Measurements from ENCODE around the gene BMP7. TPM values are rescaled to one million over a fixed set of nuclear protein-coding genes. Genes with fewer than 3 reads are reported as not detected.
A peak's percentile ranks its signal among the peaks of the same experiment; 100 is the strongest.

The BMP7 gene
- total and polyA plus RNA-seq, 2 experiments from 2014 or later = not detected

DNA sequence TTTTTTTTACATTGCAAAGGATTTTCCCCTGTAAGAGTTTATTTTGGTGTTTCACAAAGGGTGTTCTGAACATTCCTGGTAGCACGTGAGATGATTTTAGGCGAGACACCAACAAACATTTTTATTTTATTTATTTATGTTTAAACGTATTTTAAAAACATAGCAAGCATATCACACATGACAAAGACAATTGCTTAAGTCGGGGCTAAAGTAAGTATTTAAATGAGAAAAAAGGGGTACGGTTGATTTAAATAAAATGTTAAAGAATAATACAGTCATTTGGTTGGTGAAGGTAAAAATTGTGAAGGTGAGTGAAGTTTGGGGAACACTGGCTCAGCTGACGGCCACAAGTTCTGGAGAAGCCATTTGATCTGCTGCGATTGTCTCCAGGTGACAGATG lies 129.7 kb downstream of the BMP7 start:
- H3K9me2 ChIP-seq (ENCODE audit: insufficient read depth) = no peaks in the 10 kb centered on the region
- no peaks in the 10 kb centered on the region for H3K36me3 ChIP-seq (ENCODE audit: low read depth)
- 58% methylated on average over 7 of the region's 7 CpGs for WGBS, 2 experiments (ENCODE audit: low coverage in 1 of 2, low lambda C conversion rate in 2 of 2, missing lambda C conversion rate in 2 of 2)
- no peak overlapping the region for H3K9ac ChIP-seq
- no peaks in the 10 kb centered on the region for H3K79me2 ChIP-seq (ENCODE audit: insufficient read depth)
- no peak overlapping the region for H3K27ac ChIP-seq
- no peaks in the 10 kb centered on the region for H3K9me3 ChIP-seq (ENCODE audit: low read depth)
- no peak for TF ChIP-seq EZH2phosphoT487 (IDR thresholded peaks at IDR 0.05; ENCODE audit: insufficient read depth, low read depth)
- TF ChIP-seq EZH2 (IDR thresholded peaks at IDR 0.05; ENCODE audit: insufficient read depth, poor library complexity, severe bottlenecking) = no peak
- H3K4me1 ChIP-seq (ENCODE audit: insufficient read depth) = no peaks in the 10 kb centered on the region
- DNase-seq = no peak
- H2AFZ ChIP-seq = no peak overlapping the region
- H3K27me3 ChIP-seq (replicated peaks; ENCODE audit: insufficient read depth) = peaks cover 71% of the 10 kb centered on the region
- no peak overlapping the region for H3K4me2 ChIP-seq (ENCODE audit: unreplicated experiment)
- H3F3A ChIP-seq (ENCODE audit: insufficient read depth) = no peaks in the 10 kb centered on the region
- H3K4me3 ChIP-seq = no peak overlapping the region
- H4K20me1 ChIP-seq (ENCODE audit: insufficient read depth) = no peaks in the 10 kb centered on the region
- in situ Hi-C loops (cut with MboI) = no loop called here

GRCh38 chr20:57135875-57136274 lies 130.6 kb downstream of the BMP7 start:
- Histone ChIP-seq H2AFZ (no peak overlapping the region), H3K27ac (no peak overlapping the region), H3K27me3 (replicated peaks; ENCODE audit: insufficient read depth) (peaks cover 69% of the 10 kb centered on the region), H3K4me3 (no peak overlapping the region), H3K9ac (no peak overlapping the region), H3K4me1 (ENCODE audit: insufficient read depth) (no peaks in the 10 kb centered on the region), H3K4me2 (ENCODE audit: unreplicated experiment) (no peak overlapping the region), H3K9me2 (ENCODE audit: insufficient read depth) (no peaks in the 10 kb centered on the region), H3K9me3 (ENCODE audit: low read depth) (no peaks in the 10 kb centered on the region), H4K20me1 (ENCODE audit: insufficient read depth) (no peaks in the 10 kb centered on the region), H3K36me3 (ENCODE audit: low read depth) (no peaks in the 10 kb centered on the region), H3F3A (ENCODE audit: insufficient read depth) (no peaks in the 10 kb centered on the region), H3K79me2 (ENCODE audit: insufficient read depth) (no peaks in the 10 kb centered on the region)
- DNase-seq = no peak
- 51 to 53% methylated on average over 6 of the region's 6 CpGs for WGBS, 2 experiments (ENCODE audit: low coverage in 1 of 2, low lambda C conversion rate in 2 of 2, missing lambda C conversion rate in 2 of 2)
- in situ Hi-C loops (cut with MboI) = no loop called here
- TF ChIP-seq EZH2phosphoT487 (IDR thresholded peaks at IDR 0.05; ENCODE audit: insufficient read depth, low read depth) (no peak), EZH2 (IDR thresholded peaks at IDR 0.05; ENCODE audit: insufficient read depth, poor library complexity, severe bottlenecking) (no peak)

- H3K4me3 ChIP-seq = no peak overlapping the region
- no peaks in the 10 kb centered on the region for H3K4me1 ChIP-seq (ENCODE audit: insufficient read depth)
- in situ Hi-C loops (cut with MboI) = no loop called here
- H3K79me2 ChIP-seq (ENCODE audit: insufficient read depth) = no peaks in the 10 kb centered on the region
- no peaks in the 10 kb centered on the region for H3F3A ChIP-seq (ENCODE audit: insufficient read depth)
- no peaks in the 10 kb centered on the region for H3K9me2 ChIP-seq (ENCODE audit: insufficient read depth)
- no peak overlapping the region for H3K27ac ChIP-seq
- H3K27me3 ChIP-seq (replicated peaks; ENCODE audit: insufficient read depth) = peaks cover 64% of the 10 kb centered on the region
- no peak for TF ChIP-seq EZH2 (IDR thresholded peaks at IDR 0.05; ENCODE audit: insufficient read depth, poor library complexity, severe bottlenecking)
- TF ChIP-seq EZH2phosphoT487 (IDR thresholded peaks at IDR 0.05; ENCODE audit: insufficient read depth, low read depth) = no peak
- no peak overlapping the region for H3K4me2 ChIP-seq (ENCODE audit: unreplicated experiment)
- H4K20me1 ChIP-seq (ENCODE audit: insufficient read depth) = no peaks in the 10 kb centered on the region
- no peaks in the 10 kb centered on the region for H3K36me3 ChIP-seq (ENCODE audit: low read depth)
- no peak overlapping the region for H2AFZ ChIP-seq
- no peak for DNase-seq
- WGBS, 2 experiments (ENCODE audit: low coverage in 1 of 2, low lambda C conversion rate in 2 of 2, missing lambda C conversion rate in 2 of 2) = 52 to 53% methylated on average over 4 of the region's 4 CpGs
- H3K9ac ChIP-seq = no peak overlapping the region
- no peaks in the 10 kb centered on the region for H3K9me3 ChIP-seq (ENCODE audit: low read depth)
These were observed 131.6 kb downstream of the BMP7 start for GRCh38 chr20:57134804-57135203.

GRCh38 chr20:57133926-57134650 lies 132.4 kb downstream of the BMP7 start:
- Histone ChIP-seq H3K4me3 (no peak overlapping the region), H3F3A (ENCODE audit: insufficient read depth) (no peaks in the 10 kb centered on the region), H3K9ac (no peak overlapping the region), H3K4me1 (ENCODE audit: insufficient read depth) (no peaks in the 10 kb centered on the region), H3K36me3 (ENCODE audit: low read depth) (no peaks in the 10 kb centered on the region), H2AFZ (no peak overlapping the region), H3K79me2 (ENCODE audit: insufficient read depth) (no peaks in the 10 kb centered on the region), H4K20me1 (ENCODE audit: insufficient read depth) (no peaks in the 10 kb centered on the region), H3K4me2 (ENCODE audit: unreplicated experiment) (no peak overlapping the region), H3K27ac (no peak overlapping the region), H3K9me3 (ENCODE audit: low read depth) (no peaks in the 10 kb centered on the region), H3K9me2 (ENCODE audit: insufficient read depth) (no peaks in the 10 kb centered on the region), H3K27me3 (replicated peaks; ENCODE audit: insufficient read depth) (peaks cover 58% of the 10 kb centered on the region)
- 6% methylated on average over 13 to 14 of the region's 14 CpGs for WGBS, 2 experiments (ENCODE audit: low coverage in 1 of 2, low lambda C conversion rate in 2 of 2, missing lambda C conversion rate in 2 of 2)
- no peak for TF ChIP-seq EZH2phosphoT487 (IDR thresholded peaks at IDR 0.05; ENCODE audit: insufficient read depth, low read depth)
- TF ChIP-seq EZH2 (IDR thresholded peaks at IDR 0.05; ENCODE audit: insufficient read depth, poor library complexity, severe bottlenecking) = no peak
- in situ Hi-C loops (cut with MboI) = no loop called here
- DNase-seq = peak; percentile 38
